HepG2 (cell line): ENCODE measurements around the gene RSPH1. TPM values are rescaled to one million over a fixed set of nuclear protein-coding genes. Genes with fewer than 3 reads are reported as not detected.

Experiments used
- ATAC-seq: fragments of 200-7000 bp; cut with Tn5 transposase; 3 replicates; pipeline ENCODE4 v1.9.1; 2020; ENCODE audit warnings: mild to moderate bottlenecking, moderate library complexity
- BruUV-seq: library from RNA; stranded (reverse); fragments of 400-500 nt; replicated peaks from 2 replicates; lab custom pipeline; 2021; lab: Mats Ljungman, UMichigan
- CTCF ChIA-PET: fragments of 300-600 bp; formaldehyde crosslinking; extraction: SDS; loops from one replicate; lab custom pipeline; 2021; ENCODE audit warnings: low total read pairs, inconsistent platforms, low intra/inter-chr PET ratio; lab: Yijun Ruan, JAX
- POLR2A ChIA-PET: fragments of 350-600 bp; sonication (Branson Sonifier 250); formaldehyde crosslinking; loops from one replicate; lab custom pipeline; 2020; ENCODE audit warnings: antibody characterized with exemption, inconsistent platforms; lab: Yijun Ruan, JAX
- DNase-seq: peaks from one replicate; pipeline ENCODE4 v3.0.0-alpha.2; 2015; ENCODE audit warnings: low spot score
- FAIRE-seq: peaks from 3 replicates; lab custom pipeline; 2011; peaks lifted over from hg19 to GRCh38; lab: Jason Lieb, UNC
- H2AFZ ChIP-seq: one replicate; pipeline ENCODE4 v1.6.1; 2011; ENCODE audit warnings: low read length, inconsistent platforms
- H3K27ac ChIP-seq: fragments of 300-600 bp; 3 replicates; pipeline ENCODE4 v1.8.0; 2011; ENCODE audit warnings: mixed run types, mild to moderate bottlenecking, mixed read lengths, low read length, inconsistent platforms; ENCODE audit not compliant: insufficient read depth; ENCODE audit errors: extremely low read length
- H3K27me3 ChIP-seq, 2 experiments: fragments of 200-600 bp in 1 of 2; 2 replicates in 1 of 2; 3 replicates in 1 of 2; pipeline versions ENCODE4 v1.6.0 to v1.8.0; 2011; ENCODE audit warnings: low read length in 2 of 2, mild to moderate bottlenecking in 2 of 2, moderate library complexity in 2 of 2, inconsistent platforms in 1 of 2; ENCODE audit not compliant: insufficient read depth in 2 of 2, control insufficient read depth in 1 of 2
- H3K36me3 ChIP-seq, 2 experiments: fragments of 200-600 bp in 1 of 2; replicated peaks in 1 of 2; 2 replicates in 1 of 2; 3 replicates in 1 of 2; pipeline versions ENCODE4 v1.5.1 to v1.8.0; 2011; ENCODE audit warnings: low read length in 2 of 2, inconsistent platforms in 1 of 2; ENCODE audit not compliant: insufficient read depth in 2 of 2, control insufficient read depth in 1 of 2
- H3K4me1 ChIP-seq: 2 replicates; pipeline ENCODE4 v1.5.1; 2012; ENCODE audit warnings: low read length, inconsistent platforms; ENCODE audit not compliant: insufficient read depth
- H3K4me2 ChIP-seq: 2 replicates; pipeline ENCODE4 v1.6.0; 2011; ENCODE audit warnings: low read depth, low read length, inconsistent platforms
- H3K4me3 ChIP-seq, 3 experiments: fragments of 200-600 bp in 1 of 3; sonication (generic), shearing (Covaris generic) in 1 of 3; replicated peaks in 1 of 3; 2 replicates each; pipeline ENCODE4 v1.5.1; 2011 to 2016; ENCODE audit warnings: low read length in 3 of 3, inconsistent platforms in 2 of 3, low read depth in 2 of 3, mild to moderate bottlenecking in 2 of 3, control low read depth in 1 of 3, mixed read lengths in 1 of 3; ENCODE audit not compliant: insufficient read depth in 1 of 3
- H3K79me2 ChIP-seq: one replicate; pipeline ENCODE4 v1.6.1; 2011; ENCODE audit warnings: low read length, inconsistent platforms; ENCODE audit not compliant: insufficient read depth
- H3K9ac ChIP-seq: 2 replicates; pipeline ENCODE4 v1.6.0; 2011; ENCODE audit warnings: mild to moderate bottlenecking, low read depth, low read length, inconsistent platforms; ENCODE audit not compliant: insufficient read depth
- H3K9me3 ChIP-seq: 2 replicates; pipeline ENCODE4 v1.5.1; 2012; ENCODE audit warnings: mild to moderate bottlenecking, low read length
- H4K20me1 ChIP-seq: 2 replicates; pipeline ENCODE4 v1.6.0; 2011; ENCODE audit warnings: inconsistent platforms, mild to moderate bottlenecking, low read length, moderate library complexity; ENCODE audit not compliant: insufficient read depth
- MLLT10 ChIP-seq: sonication (generic); formaldehyde crosslinking; IDR thresholded peaks from 2 replicates; pipeline ENCODE4 v1.4.0; 2020; ENCODE audit warnings: missing genetic modification reagents
- MTA3 ChIP-seq: sonication (generic); formaldehyde crosslinking; IDR thresholded peaks from 2 replicates; pipeline ENCODE4 v1.4.0; 2020; ENCODE audit warnings: missing genetic modification reagents
- NCOA2 ChIP-seq: sonication (generic); formaldehyde crosslinking; IDR thresholded peaks from 2 replicates; pipeline ENCODE4 v1.8.0; 2022; ENCODE audit warnings: inconsistent platforms
- NFYB ChIP-seq: sonication (generic); formaldehyde crosslinking; IDR thresholded peaks from 2 replicates; pipeline ENCODE4 v1.4.0; 2020; ENCODE audit warnings: missing genetic modification reagents
- NR2C2 ChIP-seq: sonication (generic); formaldehyde crosslinking; IDR thresholded peaks from 2 replicates; pipeline ENCODE4 v1.4.0; 2020; ENCODE audit warnings: missing genetic modification reagents, mild to moderate bottlenecking, moderate library complexity, borderline replicate concordance
- THYN1 ChIP-seq: sonication (generic); formaldehyde crosslinking; IDR thresholded peaks from 2 replicates; pipeline ENCODE4 v1.8.1; 2023; ENCODE audit warnings: low read depth, mild to moderate bottlenecking, moderate library complexity, missing genetic modification reagents, borderline replicate concordance
- ZNF33B ChIP-seq: sonication (generic); formaldehyde crosslinking; IDR thresholded peaks from 2 replicates; pipeline ENCODE4 v1.5.1; 2020; ENCODE audit warnings: mild to moderate bottlenecking, missing genetic modification reagents
- ZNF468 ChIP-seq: sonication (generic); formaldehyde crosslinking; IDR thresholded peaks from 2 replicates; pipeline ENCODE4 v1.8.0; 2022; ENCODE audit warnings: mild to moderate bottlenecking, moderate library complexity, missing genetic modification reagents
- ZNF615 ChIP-seq: sonication (generic); formaldehyde crosslinking; IDR thresholded peaks from 2 replicates; pipeline ENCODE4 v1.5.0; 2020; ENCODE audit warnings: mild to moderate bottlenecking, missing genetic modification reagents, borderline replicate concordance
- WGBS: methylation state at CpG from one replicate; pipeline ENCODE4 v1.1.6; 2017; ENCODE audit warnings: low lambda C conversion rate; 5-methylcytosine and 5-hydroxymethylcytosine counted together
- in situ Hi-C: cut with HindIII; loops from 2 replicates; pipeline ENCODE4 v1.10.0; 2017; ENCODE audit warnings: low pct_unique_long_range_greater_than_20kb; ENCODE audit not compliant: extremely low pct_ligation_motif_present
- intact Hi-C: fragments of 100-400 bp; cut with micrococcal nuclease; formaldehyde crosslinking; loops from one replicate; pipeline ENCODE4 v1.10.0; 2022; ENCODE audit not compliant: unreplicated experiment
- polyA plus RNA-seq, 8 experiments: library from polyadenylated mRNA; depleted of rRNA in 3 of 8; stranded (reverse) in 7 of 8; unstranded in 1 of 8; fragments of >200 nt; fragmentation: Illumina TruSeq in 4 of 8; extraction: Trizol in 4 of 8; gene quantifications; 2 replicates each; pipeline versions ENCODE4 v1.2.1 to v1.2.3, GENCODE V29; 2011 to 2016; ENCODE audit warnings: low read depth in 4 of 8, missing spikeins in 1 of 8, mixed read lengths in 1 of 8; ENCODE audit not compliant: insufficient read depth in 1 of 8
- total RNA-seq, 5 experiments: library from RNA; depleted of rRNA; stranded (reverse); fragments of >200 nt; fragmentation: Illumina TruSeq; extraction: Trizol; gene quantifications; 2 replicates each; pipeline ENCODE4 v1.2.3, GENCODE V29; 2016; ENCODE audit warnings: low read depth in 1 of 5
- TF ChIP-seq, protein P1 (sequence below): sonication (generic); formaldehyde crosslinking; IDR thresholded peaks from 2 replicates; pipeline ENCODE4 v1.8.0; 2022; ENCODE audit warnings: missing genetic modification reagents, mild to moderate bottlenecking, inconsistent platforms, borderline replicate concordance
- TF ChIP-seq, protein P2 (sequence below): sonication (generic); formaldehyde crosslinking; IDR thresholded peaks from 2 replicates; pipeline ENCODE4 v1.8.0; 2022; ENCODE audit warnings: missing genetic modification reagents, mild to moderate bottlenecking, moderate library complexity, borderline replicate concordance
- TF ChIP-seq, protein P3 (sequence below): sonication (generic); formaldehyde crosslinking; IDR thresholded peaks from 2 replicates; pipeline ENCODE4 v1.4.0; 2020; ENCODE audit warnings: missing genetic modification reagents, borderline replicate concordance
- TF ChIP-seq, protein P4 (sequence below): IDR thresholded peaks from 2 replicates; pipeline ENCODE4 v1.6.1; 2018; ENCODE audit warnings: missing genetic modification reagents

RSPH1 gene
- total and polyA plus RNA-seq, 2 of the 13 experiments (the other 11 are each of a cell fraction or from before 2014, with no cell fraction given), result not detected

DNA sequence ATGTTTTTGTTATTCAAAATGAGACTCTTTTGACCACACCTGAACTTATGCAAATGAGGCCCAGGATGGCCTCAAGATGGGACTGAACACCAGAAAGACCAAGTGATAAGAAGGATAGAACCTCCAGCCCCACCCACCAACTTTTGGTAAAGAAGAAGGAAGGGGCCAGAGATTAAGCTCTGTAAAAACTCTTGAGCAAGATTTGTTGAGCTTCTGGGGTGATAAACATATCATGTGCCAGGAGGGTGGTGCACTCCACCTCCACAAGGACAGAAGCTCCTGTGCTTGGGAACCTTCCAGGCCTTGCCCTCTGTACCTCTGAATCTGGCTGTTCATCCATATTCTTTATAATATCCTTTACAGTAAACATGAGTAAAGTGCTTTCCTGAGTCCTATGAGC, 5.3 kb downstream of the RSPH1 start (continued):
- TF ChIP-seq ZNF33B (CRISPR knock-in tag), result no peak
- TF ChIP-seq NCOA2 (CRISPR knock-in tag), result no peak
- TF ChIP-seq ZNF468 (CRISPR knock-in tag), result no peak
- TF ChIP-seq, protein P1, sequence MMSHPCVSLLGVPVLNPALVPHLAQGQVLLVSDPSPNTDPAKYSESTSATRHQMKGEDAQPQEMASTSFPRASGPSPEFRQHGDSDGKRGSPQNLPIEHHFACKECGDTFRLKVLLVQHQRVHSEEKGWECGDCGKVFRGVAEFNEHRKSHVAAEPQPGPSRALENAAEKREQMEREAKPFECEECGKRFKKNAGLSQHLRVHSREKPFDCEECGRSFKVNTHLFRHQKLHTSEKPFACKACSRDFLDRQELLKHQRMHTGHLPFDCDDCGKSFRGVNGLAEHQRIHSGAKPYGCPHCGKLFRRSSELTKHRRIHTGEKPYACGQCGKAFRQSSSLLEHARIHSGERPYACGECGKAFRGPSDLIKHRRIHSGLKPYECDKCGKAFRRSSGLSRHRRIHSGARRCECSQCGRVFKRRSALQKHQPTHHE (CRISPR knock-in tag), result no peak

DNA sequence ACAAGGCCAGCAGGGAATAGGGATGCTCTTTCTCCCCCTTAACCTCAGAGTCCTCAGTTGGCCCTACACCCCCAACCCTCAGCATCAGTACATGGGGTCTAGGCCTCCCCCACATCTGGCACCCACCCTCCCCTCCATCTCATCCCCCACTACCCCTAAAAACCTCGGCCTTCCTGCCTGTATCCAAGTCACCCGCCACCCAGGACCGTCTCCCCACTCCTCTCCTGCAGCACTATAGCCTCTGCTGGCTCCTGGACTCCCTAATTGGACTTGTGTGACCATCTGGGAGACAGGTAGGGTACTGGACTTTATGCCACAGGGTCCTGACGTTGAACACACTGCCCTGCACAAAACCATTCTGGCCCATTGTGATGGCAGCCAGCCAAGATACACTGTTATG, 6.0 kb downstream of the RSPH1 start:
- Histone ChIP-seq H2AFZ (no peak overlapping the region), H3K27ac (no peak overlapping the region), H4K20me1 (no peaks in the 10 kb centered on the region), H3K4me2 (no peak overlapping the region), H3K4me1 (peaks cover 10% of the 10 kb centered on the region), H3K27me3 (peaks cover 1 to 16% of the 10 kb centered on the region in 2 experiments; a peak in 3 of 5 replicates), H3K9ac (no peak overlapping the region), H3K79me2 (no peaks in the 10 kb centered on the region), H3K36me3 (no peaks in the 10 kb centered on the region), H3K4me3 (no peak overlapping the region), H3K9me3 (0 out of 2 replicates have a peak, but pooled peaks cover 5% of the 10 kb centered on the region)
- DNase-seq (no peak), FAIRE-seq (no peak), ATAC-seq (no peak)
- intact Hi-C loops (no loop called here), in situ Hi-C loops (no loop called here)
- no TSS peak for BruUV-seq
- 7% methylated on average over 4 of the region's 4 CpGs for WGBS
- TF ChIP-seq, protein P2, sequence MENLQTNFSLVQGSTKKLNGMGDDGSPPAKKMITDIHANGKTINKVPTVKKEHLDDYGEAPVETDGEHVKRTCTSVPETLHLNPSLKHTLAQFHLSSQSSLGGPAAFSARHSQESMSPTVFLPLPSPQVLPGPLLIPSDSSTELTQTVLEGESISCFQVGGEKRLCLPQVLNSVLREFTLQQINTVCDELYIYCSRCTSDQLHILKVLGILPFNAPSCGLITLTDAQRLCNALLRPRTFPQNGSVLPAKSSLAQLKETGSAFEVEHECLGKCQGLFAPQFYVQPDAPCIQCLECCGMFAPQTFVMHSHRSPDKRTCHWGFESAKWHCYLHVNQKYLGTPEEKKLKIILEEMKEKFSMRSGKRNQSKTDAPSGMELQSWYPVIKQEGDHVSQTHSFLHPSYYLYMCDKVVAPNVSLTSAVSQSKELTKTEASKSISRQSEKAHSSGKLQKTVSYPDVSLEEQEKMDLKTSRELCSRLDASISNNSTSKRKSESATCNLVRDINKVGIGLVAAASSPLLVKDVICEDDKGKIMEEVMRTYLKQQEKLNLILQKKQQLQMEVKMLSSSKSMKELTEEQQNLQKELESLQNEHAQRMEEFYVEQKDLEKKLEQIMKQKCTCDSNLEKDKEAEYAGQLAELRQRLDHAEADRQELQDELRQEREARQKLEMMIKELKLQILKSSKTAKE, result no peak
- TF ChIP-seq ZNF615 (CRISPR knock-in tag), result no peak
- TF ChIP-seq MLLT10 (CRISPR knock-in tag), result no peak
- TF ChIP-seq, protein P3, sequence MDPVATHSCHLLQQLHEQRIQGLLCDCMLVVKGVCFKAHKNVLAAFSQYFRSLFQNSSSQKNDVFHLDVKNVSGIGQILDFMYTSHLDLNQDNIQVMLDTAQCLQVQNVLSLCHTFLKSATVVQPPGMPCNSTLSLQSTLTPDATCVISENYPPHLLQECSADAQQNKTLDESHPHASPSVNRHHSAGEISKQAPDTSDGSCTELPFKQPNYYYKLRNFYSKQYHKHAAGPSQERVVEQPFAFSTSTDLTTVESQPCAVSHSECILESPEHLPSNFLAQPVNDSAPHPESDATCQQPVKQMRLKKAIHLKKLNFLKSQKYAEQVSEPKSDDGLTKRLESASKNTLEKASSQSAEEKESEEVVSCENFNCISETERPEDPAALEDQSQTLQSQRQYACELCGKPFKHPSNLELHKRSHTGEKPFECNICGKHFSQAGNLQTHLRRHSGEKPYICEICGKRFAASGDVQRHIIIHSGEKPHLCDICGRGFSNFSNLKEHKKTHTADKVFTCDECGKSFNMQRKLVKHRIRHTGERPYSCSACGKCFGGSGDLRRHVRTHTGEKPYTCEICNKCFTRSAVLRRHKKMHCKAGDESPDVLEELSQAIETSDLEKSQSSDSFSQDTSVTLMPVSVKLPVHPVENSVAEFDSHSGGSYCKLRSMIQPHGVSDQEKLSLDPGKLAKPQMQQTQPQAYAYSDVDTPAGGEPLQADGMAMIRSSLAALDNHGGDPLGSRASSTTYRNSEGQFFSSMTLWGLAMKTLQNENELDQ (CRISPR knock-in tag), result no peak
- TF ChIP-seq THYN1 (CRISPR knock-in tag), result no peak
- TF ChIP-seq MTA3 (CRISPR knock-in tag), result no peak
- no peak for TF ChIP-seq NFYB (CRISPR knock-in tag)
- TF ChIP-seq NR2C2, result no peak
- TF ChIP-seq, protein P4, sequence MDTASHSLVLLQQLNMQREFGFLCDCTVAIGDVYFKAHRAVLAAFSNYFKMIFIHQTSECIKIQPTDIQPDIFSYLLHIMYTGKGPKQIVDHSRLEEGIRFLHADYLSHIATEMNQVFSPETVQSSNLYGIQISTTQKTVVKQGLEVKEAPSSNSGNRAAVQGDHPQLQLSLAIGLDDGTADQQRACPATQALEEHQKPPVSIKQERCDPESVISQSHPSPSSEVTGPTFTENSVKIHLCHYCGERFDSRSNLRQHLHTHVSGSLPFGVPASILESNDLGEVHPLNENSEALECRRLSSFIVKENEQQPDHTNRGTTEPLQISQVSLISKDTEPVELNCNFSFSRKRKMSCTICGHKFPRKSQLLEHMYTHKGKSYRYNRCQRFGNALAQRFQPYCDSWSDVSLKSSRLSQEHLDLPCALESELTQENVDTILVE (CRISPR knock-in tag), result no peak
- ChIA-PET CTCF (no interaction called here), POLR2A (no interaction called here)
